Measurements from ENCODE around the gene PAGR1.

- TF ChIP-seq CTCF (IDR thresholded peaks at IDR 0.05) = no peak
- TF ChIP-seq EZH2phosphoT487 (IDR thresholded peaks at IDR 0.05) = no peak
- no peak for TF ChIP-seq EZH2 (IDR thresholded peaks at IDR 0.05)
Observed at GRCh38 chr16:29858149-29858849, 42.3 kb downstream of the PAGR1 start.
